ENCODE results near the gene C16orf95. TPM values are rescaled to one million over a fixed set of nuclear protein-coding genes. Genes with fewer than 3 reads are reported as not detected.

C16orf95 gene
- total RNA-seq, 2 donors from 2014 or later: 2.7 TPM; not detected in 1

GRCh38 chr16:87356491-87356853 is 39.3 kb upstream of the C16orf95 start:
- H3K9me3 ChIP-seq: no peaks in the 10 kb centered on the region
- peaks cover 25% of the 10 kb centered on the region for H3K36me3 ChIP-seq
- no peak for TF ChIP-seq CTCF (IDR thresholded peaks at IDR 0.05)

GRCh38 chr16:87353613-87354012 is 36.4 kb upstream of the C16orf95 start:
- Histone ChIP-seq H3K27ac (no peak overlapping the region), H3K27me3 (replicated peaks; ENCODE audit: insufficient read depth) (no peaks in the 10 kb centered on the region), H3K4me1 (ENCODE audit: control insufficient read depth in 1 of 2, low read depth in 2 of 2) (peaks cover 4 to 18% of the 10 kb centered on the region in 2 donors), H3K36me3 (peaks cover 12% of the 10 kb centered on the region), H3K9me3 (no peaks in the 10 kb centered on the region), H3K4me3 (no peak overlapping the region)
- DNase-seq (ENCODE audit: low spot score) (no peak), ATAC-seq (ENCODE audit: insufficient number of reproducible peaks, low FRiP score, low read depth) (no peak)
- no peak for TF ChIP-seq CTCF (IDR thresholded peaks at IDR 0.05)

More at GRCh38 chr16:87356491-87356853, 39.3 kb upstream of the C16orf95 start:
- Histone ChIP-seq H3K27ac (no peak overlapping the region), H3K4me1 (ENCODE audit: control insufficient read depth in 1 of 2, low read depth in 2 of 2) (peaks cover under 1 to 6% of the 10 kb centered on the region in 2 donors), H3K27me3 (replicated peaks; ENCODE audit: insufficient read depth) (no peaks in the 10 kb centered on the region), H3K4me3 (no peak overlapping the region)
- no peak for ATAC-seq (ENCODE audit: insufficient number of reproducible peaks, low FRiP score, low read depth)
- DNase-seq (ENCODE audit: low spot score): no peak

GRCh38 chr16:87352818-87353217 is 35.6 kb upstream of the C16orf95 start:
- peaks cover 4 to 18% of the 10 kb centered on the region in 2 donors for H3K4me1 ChIP-seq (ENCODE audit: control insufficient read depth in 1 of 2, low read depth in 2 of 2)
- H3K36me3 ChIP-seq: peaks cover 4% of the 10 kb centered on the region
- H3K27ac ChIP-seq: no peak overlapping the region
- H3K4me3 ChIP-seq: no peak overlapping the region
- H3K9me3 ChIP-seq: no peaks in the 10 kb centered on the region
- DNase-seq (ENCODE audit: low spot score) (no peak), ATAC-seq (ENCODE audit: insufficient number of reproducible peaks, low FRiP score, low read depth) (no peak)
- no peak for TF ChIP-seq CTCF (IDR thresholded peaks at IDR 0.05)
- no peaks in the 10 kb centered on the region for H3K27me3 ChIP-seq (replicated peaks; ENCODE audit: insufficient read depth)

- Histone ChIP-seq H3K9me3 (no peaks in the 10 kb centered on the region), H3K4me3 (peak overlapping the region; percentile 49), H3K27ac (no peak overlapping the region), H3K4me1 (ENCODE audit: control insufficient read depth in 1 of 2, low read depth in 2 of 2) (peaks cover 4 to 18% of the 10 kb centered on the region in 2 donors), H3K36me3 (peaks cover 13% of the 10 kb centered on the region), H3K27me3 (replicated peaks; ENCODE audit: insufficient read depth) (no peaks in the 10 kb centered on the region)
- ATAC-seq (ENCODE audit: insufficient number of reproducible peaks, low FRiP score, low read depth): no peak
- DNase-seq (ENCODE audit: low spot score): no peak
- no peak for TF ChIP-seq CTCF (IDR thresholded peaks at IDR 0.05)
Observed at GRCh38 chr16:87351320-87351698, 34.1 kb upstream of the C16orf95 start.

GRCh38 chr16:87350681-87351319 is 33.6 kb upstream of the C16orf95 start:
- H3K36me3 ChIP-seq: peaks cover 18% of the 10 kb centered on the region
- peaks cover 4 to 18% of the 10 kb centered on the region in 2 donors for H3K4me1 ChIP-seq (ENCODE audit: control insufficient read depth in 1 of 2, low read depth in 2 of 2)
- ATAC-seq (ENCODE audit: insufficient number of reproducible peaks, low FRiP score, low read depth): no peak
- DNase-seq (ENCODE audit: low spot score): no peak
- TF ChIP-seq CTCF (IDR thresholded peaks at IDR 0.05): no peak
- H3K4me3 ChIP-seq: peak overlapping the region; percentile 49
- no peaks in the 10 kb centered on the region for H3K27me3 ChIP-seq (replicated peaks; ENCODE audit: insufficient read depth)
- H3K9me3 ChIP-seq: no peaks in the 10 kb centered on the region
- no peak overlapping the region for H3K27ac ChIP-seq
